ENCODE data around the gene PKP1. TPM values are rescaled to one million over a fixed set of nuclear protein-coding genes. Genes with fewer than 3 reads are reported as not detected.

Gene PKP1
- total RNA-seq, 2 donors from 2014 or later = 36.8 to 82.9 TPM

GRCh38 chr1:201354901-201355295 lies 71.6 kb downstream of the PKP1 start:
- 29% methylated on average over 4 of the region's 4 CpGs for WGBS
- no peak for DNase-seq (ENCODE audit: low spot score)
- no peaks in the 10 kb centered on the region for H3K27me3 ChIP-seq (replicated peaks; ENCODE audit: insufficient read depth)

GRCh38 chr1:201355471-201355870 lies 72.2 kb downstream of the PKP1 start:
- TF ChIP-seq POLR2AphosphoS5 (IDR thresholded peaks at IDR 0.05) = no peak
- TF ChIP-seq POLR2A (IDR thresholded peaks at IDR 0.05) = no peak
- TF ChIP-seq, protein P1, sequence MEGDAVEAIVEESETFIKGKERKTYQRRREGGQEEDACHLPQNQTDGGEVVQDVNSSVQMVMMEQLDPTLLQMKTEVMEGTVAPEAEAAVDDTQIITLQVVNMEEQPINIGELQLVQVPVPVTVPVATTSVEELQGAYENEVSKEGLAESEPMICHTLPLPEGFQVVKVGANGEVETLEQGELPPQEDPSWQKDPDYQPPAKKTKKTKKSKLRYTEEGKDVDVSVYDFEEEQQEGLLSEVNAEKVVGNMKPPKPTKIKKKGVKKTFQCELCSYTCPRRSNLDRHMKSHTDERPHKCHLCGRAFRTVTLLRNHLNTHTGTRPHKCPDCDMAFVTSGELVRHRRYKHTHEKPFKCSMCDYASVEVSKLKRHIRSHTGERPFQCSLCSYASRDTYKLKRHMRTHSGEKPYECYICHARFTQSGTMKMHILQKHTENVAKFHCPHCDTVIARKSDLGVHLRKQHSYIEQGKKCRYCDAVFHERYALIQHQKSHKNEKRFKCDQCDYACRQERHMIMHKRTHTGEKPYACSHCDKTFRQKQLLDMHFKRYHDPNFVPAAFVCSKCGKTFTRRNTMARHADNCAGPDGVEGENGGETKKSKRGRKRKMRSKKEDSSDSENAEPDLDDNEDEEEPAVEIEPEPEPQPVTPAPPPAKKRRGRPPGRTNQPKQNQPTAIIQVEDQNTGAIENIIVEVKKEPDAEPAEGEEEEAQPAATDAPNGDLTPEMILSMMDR (IDR thresholded peaks at IDR 0.05) = no peak
- DNase-seq (ENCODE audit: low spot score) = no peak
- intact Hi-C loops (cut with DNase I) = no loop called here

More at GRCh38 chr1:201354901-201355295, 71.6 kb downstream of the PKP1 start:
- Histone ChIP-seq H3K36me3 (no peaks in the 10 kb centered on the region), H3K4me1 (replicated peaks) (no peaks in the 10 kb centered on the region), H3K27ac (no peak overlapping the region), H3K4me3 (no peak overlapping the region), H3K9me3 (no peaks in the 10 kb centered on the region)
- intact Hi-C loops (cut with DNase I) = no loop called here
- TF ChIP-seq, protein P1 (IDR thresholded peaks at IDR 0.05) = no peak
- TF ChIP-seq POLR2A (IDR thresholded peaks at IDR 0.05) (no peak), POLR2AphosphoS5 (IDR thresholded peaks at IDR 0.05) (no peak)

GRCh38 chr1:201356236-201356635 lies 72.9 kb downstream of the PKP1 start:
- Histone ChIP-seq H3K36me3 (no peaks in the 10 kb centered on the region), H3K9me3 (no peaks in the 10 kb centered on the region), H3K27me3 (replicated peaks; ENCODE audit: insufficient read depth) (no peaks in the 10 kb centered on the region), H3K27ac (no peak overlapping the region), H3K4me3 (no peak overlapping the region), H3K4me1 (replicated peaks) (no peaks in the 10 kb centered on the region)
- DNase-seq (ENCODE audit: low spot score) = no peak
- intact Hi-C loops (cut with DNase I) = no loop called here
- no peak for TF ChIP-seq POLR2A (IDR thresholded peaks at IDR 0.05)
- no peak for TF ChIP-seq POLR2AphosphoS5 (IDR thresholded peaks at IDR 0.05)
- WGBS = 98% methylated on average over 5 of the region's 5 CpGs

More at GRCh38 chr1:201355471-201355870, 72.2 kb downstream of the PKP1 start:
- H3K4me3 ChIP-seq = no peak overlapping the region
- H3K27me3 ChIP-seq (replicated peaks; ENCODE audit: insufficient read depth) = no peaks in the 10 kb centered on the region
- H3K36me3 ChIP-seq = no peaks in the 10 kb centered on the region
- H3K9me3 ChIP-seq = no peaks in the 10 kb centered on the region
- WGBS = 94% methylated on average over 7 of the region's 7 CpGs
- no peaks in the 10 kb centered on the region for H3K4me1 ChIP-seq (replicated peaks)
- no peak overlapping the region for H3K27ac ChIP-seq

GRCh38 chr1:201356701-201357100 lies 73.4 kb downstream of the PKP1 start:
- 84% methylated on average over 11 of the region's 11 CpGs for WGBS
- H3K9me3 ChIP-seq = no peaks in the 10 kb centered on the region
- TF ChIP-seq, protein P1 (IDR thresholded peaks at IDR 0.05) = no peak
- no peak overlapping the region for H3K27ac ChIP-seq
- H3K4me3 ChIP-seq = no peak overlapping the region
- DNase-seq (ENCODE audit: low spot score) = no peak
- intact Hi-C loops (cut with DNase I) = no loop called here
- no peaks in the 10 kb centered on the region for H3K27me3 ChIP-seq (replicated peaks; ENCODE audit: insufficient read depth)
- H3K36me3 ChIP-seq = no peaks in the 10 kb centered on the region
- H3K4me1 ChIP-seq (replicated peaks) = no peaks in the 10 kb centered on the region

DNA sequence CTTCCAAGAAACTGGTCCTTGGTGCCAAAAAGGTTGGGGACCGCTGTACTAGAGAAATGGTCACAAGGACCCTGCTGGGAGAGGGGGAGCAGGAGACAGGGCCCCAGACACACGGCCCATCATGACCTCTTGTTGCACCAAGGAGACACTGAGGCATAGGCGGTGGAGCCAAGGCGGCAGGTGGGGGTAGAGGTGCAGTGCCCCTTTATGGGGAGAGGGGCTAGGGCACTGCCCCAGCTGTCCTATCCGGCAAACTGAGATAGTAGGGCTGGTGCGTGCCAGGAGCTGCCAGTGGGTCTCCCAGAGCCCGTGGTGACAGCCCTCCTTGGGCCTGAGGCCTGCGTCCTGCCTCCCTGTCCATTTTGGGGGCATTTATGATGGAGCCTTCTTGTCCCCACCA lies 73.9 kb downstream of the PKP1 start:
- Histone ChIP-seq H3K27ac (no peak overlapping the region), H3K27me3 (replicated peaks; ENCODE audit: insufficient read depth) (no peaks in the 10 kb centered on the region), H3K4me1 (replicated peaks) (no peaks in the 10 kb centered on the region), H3K36me3 (no peaks in the 10 kb centered on the region), H3K9me3 (no peaks in the 10 kb centered on the region), H3K4me3 (no peak overlapping the region)
- TF ChIP-seq POLR2AphosphoS5 (IDR thresholded peaks at IDR 0.05) (no peak), POLR2A (IDR thresholded peaks at IDR 0.05) (no peak)
- TF ChIP-seq, protein P1 (IDR thresholded peaks at IDR 0.05) = no peak
- WGBS = 96% methylated on average over 8 of the region's 8 CpGs
- intact Hi-C loops (cut with DNase I) = no loop called here
- DNase-seq (ENCODE audit: low spot score) = no peak
